Prostate gland (tissue), 2 donors: ENCODE data around the gene SOAT2.

Experiments used
- POLR2A ChIP-seq: fragments of 450-650 bp; IDR thresholded peaks from one replicate; pipeline ENCODE4 v1.6.1; 2016; ENCODE audit warnings: antibody characterized with exemption, mild to moderate bottlenecking
- POLR2AphosphoS5 ChIP-seq: sonication (generic); formaldehyde crosslinking; IDR thresholded peaks from one replicate; pipeline ENCODE4 v1.6.1; 2017; ENCODE audit warnings: antibody characterized with exemption
- TF ChIP-seq, protein P1 (sequence below), 4 experiments: fragments of 200-600 bp in 2 of 4; fragments of 450-650 bp in 2 of 4; sonication (generic) in 2 of 4; IDR thresholded peaks; 1 replicate in 3 of 4; 2 replicates in 1 of 4; pipeline ENCODE4 v1.5.1; 2016 to 2019; ENCODE audit warnings: antibody characterized with exemption in 4 of 4, mild to moderate bottlenecking in 2 of 4, moderate library complexity in 2 of 4

- TF ChIP-seq, protein P1, sequence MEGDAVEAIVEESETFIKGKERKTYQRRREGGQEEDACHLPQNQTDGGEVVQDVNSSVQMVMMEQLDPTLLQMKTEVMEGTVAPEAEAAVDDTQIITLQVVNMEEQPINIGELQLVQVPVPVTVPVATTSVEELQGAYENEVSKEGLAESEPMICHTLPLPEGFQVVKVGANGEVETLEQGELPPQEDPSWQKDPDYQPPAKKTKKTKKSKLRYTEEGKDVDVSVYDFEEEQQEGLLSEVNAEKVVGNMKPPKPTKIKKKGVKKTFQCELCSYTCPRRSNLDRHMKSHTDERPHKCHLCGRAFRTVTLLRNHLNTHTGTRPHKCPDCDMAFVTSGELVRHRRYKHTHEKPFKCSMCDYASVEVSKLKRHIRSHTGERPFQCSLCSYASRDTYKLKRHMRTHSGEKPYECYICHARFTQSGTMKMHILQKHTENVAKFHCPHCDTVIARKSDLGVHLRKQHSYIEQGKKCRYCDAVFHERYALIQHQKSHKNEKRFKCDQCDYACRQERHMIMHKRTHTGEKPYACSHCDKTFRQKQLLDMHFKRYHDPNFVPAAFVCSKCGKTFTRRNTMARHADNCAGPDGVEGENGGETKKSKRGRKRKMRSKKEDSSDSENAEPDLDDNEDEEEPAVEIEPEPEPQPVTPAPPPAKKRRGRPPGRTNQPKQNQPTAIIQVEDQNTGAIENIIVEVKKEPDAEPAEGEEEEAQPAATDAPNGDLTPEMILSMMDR (IDR thresholded peaks at IDR 0.05): no peak
- no peak for TF ChIP-seq POLR2A
- no peak for TF ChIP-seq POLR2AphosphoS5
Observed at GRCh38 chr12:53160000-53160399, 56.7 kb downstream of the SOAT2 start.
